OCI-LY3 (cell line): Measurements from ENCODE around the gene PGAM1.

Experiments
- H2AFZ ChIP-seq: fragments of 200-600, 300-600 bp; shearing (Covaris generic); 2 replicates; pipeline ENCODE4 v1.6.0; 2014; ENCODE audit warnings: antibody characterized with exemption, low read depth, low read length
- H3K27ac ChIP-seq: fragments of 200-600, 300-600 bp; sonication (generic); 2 replicates; pipeline ENCODE4 v1.5.1; 2014; ENCODE audit warnings: mild to moderate bottlenecking, low read length, moderate library complexity, mixed read lengths
- H3K27me3 ChIP-seq: fragments of 200-600, 300-600 bp; sonication (generic); 2 replicates; pipeline ENCODE4 v1.6.1; 2014; ENCODE audit warnings: low read depth, low read length, mixed read lengths
- H3K36me3 ChIP-seq: fragments of 200-600, 300-600 bp; sonication (generic); replicated peaks from 2 replicates; pipeline ENCODE3; 2014; ENCODE audit warnings: low read depth, low read length, mixed read lengths
- H3K4me1 ChIP-seq: fragments of 300-600, 200-600 bp; sonication (generic); 2 replicates; pipeline ENCODE4 v1.6.1; 2014; ENCODE audit warnings: low read length, mixed read lengths
- H3K4me2 ChIP-seq: fragments of 200-600, 300-600 bp; sonication (generic); 2 replicates; pipeline ENCODE4 v1.6.1; 2014; ENCODE audit warnings: low read length, mixed read lengths
- H3K4me3 ChIP-seq: fragments of 300-600, 200-600 bp; sonication (generic); 2 replicates; pipeline ENCODE4 v1.5.1; 2014; ENCODE audit warnings: antibody characterized with exemption, mild to moderate bottlenecking, low read length, moderate library complexity
- H3K79me2 ChIP-seq: fragments of 300-600, 200-600 bp; shearing (Covaris generic); 2 replicates; pipeline ENCODE4 v1.6.1; 2014; ENCODE audit warnings: mild to moderate bottlenecking, low read length, mixed read lengths
- H3K9ac ChIP-seq: fragments of 300-600, 200-600 bp; shearing (Covaris generic); 2 replicates; pipeline ENCODE4 v1.6.0; 2014; ENCODE audit warnings: mild to moderate bottlenecking, low read length, moderate library complexity
- H3K9me3 ChIP-seq: fragments of 200-600, 300-600 bp; shearing (Covaris generic); 2 replicates; pipeline ENCODE4 v1.6.1; 2014; ENCODE audit warnings: low read length, mixed read lengths; ENCODE audit not compliant: insufficient read depth
- H4K20me1 ChIP-seq: fragments of 200-600, 300-600 bp; sonication (generic); 2 replicates; pipeline ENCODE4 v1.6.1; 2016; ENCODE audit warnings: low read length, mixed read lengths; ENCODE audit not compliant: insufficient read depth
- CTCF ChIP-seq: fragments of 200-600, 300-600 bp; sonication (generic); IDR thresholded peaks from 2 replicates; pipeline ENCODE4 v1.5.1; 2014; ENCODE audit warnings: antibody characterized with exemption, low read length, low read depth
- EZH2phosphoT487 ChIP-seq: fragments of 200-600 bp; shearing (Covaris generic); IDR thresholded peaks from 2 replicates; pipeline ENCODE4 v1.6.1; 2018; ENCODE audit warnings: antibody characterized with exemption, mixed run types, low read depth

PGAM1 gene

GRCh38 chr10:97426776-97427570 lies 982 bp downstream of the PGAM1 start:
- peak overlapping the region; percentile 99 for H3K4me2 ChIP-seq
- TF ChIP-seq CTCF: no peak
- peaks cover 44% of the 10 kb centered on the region for H3K36me3 ChIP-seq
- peak overlapping the region; percentile 76 for H3K27ac ChIP-seq
- peak overlapping the region; percentile 94 for H3K4me3 ChIP-seq
- peaks cover 11% of the 10 kb centered on the region for H3K4me1 ChIP-seq
- no peaks in the 10 kb centered on the region for H3K27me3 ChIP-seq
- peaks cover 24% of the 10 kb centered on the region for H4K20me1 ChIP-seq
- H2AFZ ChIP-seq: no peak overlapping the region
- peaks cover 42% of the 10 kb centered on the region for H3K79me2 ChIP-seq
- no peaks in the 10 kb centered on the region for H3K9me3 ChIP-seq
- peak overlapping the region; percentile 96 for H3K9ac ChIP-seq

GRCh38 chr10:97427571-97428179 lies 1.7 kb downstream of the PGAM1 start:
- Histone ChIP-seq H4K20me1 (peaks cover 24% of the 10 kb centered on the region), H3K4me3 (peak overlapping the region; percentile 94), H3K9me3 (no peaks in the 10 kb centered on the region), H3K4me1 (peaks cover 11% of the 10 kb centered on the region), H3K27me3 (no peaks in the 10 kb centered on the region), H3K9ac (peak overlapping the region; percentile 96), H3K4me2 (peak overlapping the region; percentile 99), H3K36me3 (peaks cover 46% of the 10 kb centered on the region), H2AFZ (no peak overlapping the region), H3K27ac (peak overlapping the region; percentile 76), H3K79me2 (peaks cover 42% of the 10 kb centered on the region)
- TF ChIP-seq CTCF: no peak
- no peak for TF ChIP-seq EZH2phosphoT487

GRCh38 chr10:97428572-97428981 lies 2.6 kb downstream of the PGAM1 start:
- no peaks in the 10 kb centered on the region for H3K27me3 ChIP-seq
- peaks cover 42% of the 10 kb centered on the region for H3K79me2 ChIP-seq
- peak overlapping the region; percentile 23; the same call in 1 of the 2 replicates for H3K27ac ChIP-seq
- H3K4me1 ChIP-seq: peaks cover 7% of the 10 kb centered on the region
- peak overlapping the region; percentile 99 for H3K4me2 ChIP-seq
- peak overlapping the region; percentile 94 for H3K4me3 ChIP-seq
- no peaks in the 10 kb centered on the region for H3K9me3 ChIP-seq
- H4K20me1 ChIP-seq: peaks cover 24% of the 10 kb centered on the region
- no peak overlapping the region for H2AFZ ChIP-seq
- TF ChIP-seq CTCF (no peak), EZH2phosphoT487 (no peak)
- H3K36me3 ChIP-seq: peaks cover 50% of the 10 kb centered on the region
- peak overlapping the region; percentile 44; the same call in 1 of the 2 replicates for H3K9ac ChIP-seq

GRCh38 chr10:97434055-97434454 lies 8.1 kb downstream of the PGAM1 start:
- Histone ChIP-seq H3K36me3 (peaks cover 34% of the 10 kb centered on the region), H3K27ac (no peak overlapping the region), H4K20me1 (peaks cover 6% of the 10 kb centered on the region; the same call in 1 of the 2 replicates), H3K4me2 (no peak overlapping the region), H3K4me3 (no peak overlapping the region), H2AFZ (no peak overlapping the region), H3K9me3 (no peaks in the 10 kb centered on the region), H3K27me3 (no peaks in the 10 kb centered on the region), H3K9ac (no peak overlapping the region), H3K4me1 (no peaks in the 10 kb centered on the region), H3K79me2 (peaks cover 11% of the 10 kb centered on the region)
- TF ChIP-seq EZH2phosphoT487: no peak
- TF ChIP-seq CTCF: no peak
